DMS53 treated with DMSO at 0.1 percent for 48 hours (cell line): ENCODE measurements around the gene NECTIN2.
"Not testable (repeated sequence)": the region's sequence is repeated elsewhere in the genome, so short reads cannot be mapped to it uniquely, and the experiment has no call there.

Source experiments
- DNase-seq: peaks from one replicate; lab custom pipeline; 2025; ENCODE audit not compliant: unreplicated experiment; lab: John Stamatoyannopoulos, UW

The NECTIN2 gene

GRCh38 chr19:44848812-44849447 is 2.8 kb downstream of the NECTIN2 start:
- DNase-seq, result no peak

- DNase-seq, result no peak
Measured at GRCh38 chr19:44850641-44851109, 4.6 kb downstream of the NECTIN2 start.

- no peak for DNase-seq
Measured at GRCh38 chr19:44851427-44851826, 5.3 kb downstream of the NECTIN2 start.

DNA sequence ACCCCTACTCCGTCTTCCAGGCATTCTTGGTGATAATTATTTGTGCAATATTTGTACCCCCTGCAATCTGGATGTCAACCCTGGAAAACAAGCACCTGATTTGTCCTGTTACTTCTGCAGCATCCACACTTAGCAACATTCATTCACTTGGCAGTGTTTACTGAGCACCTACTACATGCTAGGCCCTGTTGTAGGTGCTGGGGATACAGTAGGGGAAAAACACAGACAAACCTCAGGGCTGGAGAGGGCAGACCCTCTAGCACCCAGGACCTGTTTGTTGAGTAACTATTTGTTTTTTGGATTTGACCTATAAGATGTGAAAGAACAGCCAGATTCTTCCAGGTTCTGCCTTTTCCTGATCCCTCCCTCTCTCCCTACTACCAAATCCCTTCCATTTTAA is 9.5 kb downstream of the NECTIN2 start:
- DNase-seq, result no peak

- no peak for DNase-seq
Measured at GRCh38 chr19:44856421-44857083, 10.5 kb downstream of the NECTIN2 start.

DNA sequence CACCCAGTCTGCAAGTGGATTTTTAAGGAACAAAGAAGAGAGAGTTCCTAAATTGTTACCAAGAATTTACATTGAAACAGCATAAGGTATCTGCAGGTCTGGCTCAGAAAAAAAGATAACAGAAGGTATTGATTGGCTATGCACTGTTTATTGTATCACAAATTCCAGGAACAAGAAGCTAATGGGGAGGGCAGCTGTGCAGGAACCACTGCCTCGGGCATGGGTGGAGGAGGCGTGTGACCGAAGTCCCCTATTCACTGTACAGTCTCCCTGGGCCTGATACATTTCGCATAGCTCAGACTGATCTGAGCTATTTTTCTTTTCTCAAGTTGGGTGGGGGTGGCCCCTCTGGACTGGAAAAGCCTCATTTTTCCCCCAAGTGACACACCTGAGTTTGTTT is 11.7 kb downstream of the NECTIN2 start:
- DNase-seq, result no peak

GRCh38 chr19:44861576-44861975 is 15.5 kb downstream of the NECTIN2 start:
- DNase-seq, result not testable (repeated sequence)

DNA sequence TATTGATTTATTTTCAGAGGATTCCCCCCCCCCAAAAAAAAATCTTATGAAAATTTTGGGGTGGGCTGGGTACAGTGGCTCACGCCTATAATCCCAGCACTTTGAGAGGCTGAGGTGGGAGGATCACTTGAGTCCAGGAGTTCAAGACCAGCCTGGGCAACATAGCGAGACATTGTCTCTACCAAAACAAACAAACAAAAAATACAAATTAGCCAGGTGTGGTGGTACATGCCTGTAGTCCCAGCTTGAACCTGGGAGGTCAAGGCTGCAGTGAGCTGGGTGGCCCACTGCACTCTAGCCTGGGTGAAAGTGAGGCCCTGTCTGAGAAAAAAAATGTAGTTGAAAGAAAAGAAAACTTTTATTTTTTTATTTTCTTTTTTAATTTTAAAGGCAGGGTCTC is 17.9 kb downstream of the NECTIN2 start:
- no peak for DNase-seq

GRCh38 chr19:44865196-44865767 is 19.2 kb downstream of the NECTIN2 start:
- DNase-seq, result no peak

DNA sequence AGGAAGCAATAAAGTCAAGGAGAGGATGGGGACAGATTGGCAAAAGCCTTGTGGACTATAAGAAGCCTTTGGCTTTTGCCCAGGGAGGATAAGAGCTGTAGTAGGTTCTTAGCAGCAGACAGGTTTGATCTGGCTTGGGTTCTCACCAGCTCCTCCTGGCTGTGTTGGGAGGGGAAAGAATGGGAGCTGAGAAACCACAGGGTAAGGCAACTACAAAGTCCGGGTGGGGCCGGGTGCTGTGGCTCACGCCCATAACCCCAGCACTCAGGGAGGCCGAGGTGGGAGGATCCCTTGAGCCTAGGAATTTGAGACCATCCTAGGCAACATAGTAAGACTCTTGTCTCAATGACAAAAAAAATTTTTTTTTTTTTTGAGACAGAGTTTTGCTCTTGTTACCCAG is 20.6 kb downstream of the NECTIN2 start:
- DNase-seq, result no peak

DNA sequence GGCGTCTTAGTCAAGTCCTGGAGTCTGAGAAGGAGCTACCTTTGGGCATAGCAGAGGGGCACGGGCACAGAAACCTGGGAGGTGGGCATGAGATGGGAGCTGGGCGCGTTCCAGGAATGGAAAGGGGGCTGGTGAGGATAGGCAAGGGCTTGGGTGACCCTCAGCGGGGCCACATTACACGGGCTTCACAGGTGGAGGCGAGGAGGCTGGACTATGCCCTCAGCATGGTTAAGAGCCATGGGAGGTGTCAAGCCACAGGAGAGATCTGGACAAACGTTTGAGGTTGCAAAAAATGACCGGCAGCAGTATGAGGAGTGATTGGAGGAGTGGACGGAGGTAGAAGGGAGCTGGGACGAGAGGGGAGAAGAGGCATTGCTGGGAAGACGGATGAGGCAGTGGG is 21.5 kb downstream of the NECTIN2 start:
- DNase-seq, result no peak

GRCh38 chr19:44869733-44870470 is 23.8 kb downstream of the NECTIN2 start:
- DNase-seq, result no peak

- DNase-seq, result no peak
Measured at GRCh38 chr19:44871809-44872208, 25.7 kb downstream of the NECTIN2 start.

DNA sequence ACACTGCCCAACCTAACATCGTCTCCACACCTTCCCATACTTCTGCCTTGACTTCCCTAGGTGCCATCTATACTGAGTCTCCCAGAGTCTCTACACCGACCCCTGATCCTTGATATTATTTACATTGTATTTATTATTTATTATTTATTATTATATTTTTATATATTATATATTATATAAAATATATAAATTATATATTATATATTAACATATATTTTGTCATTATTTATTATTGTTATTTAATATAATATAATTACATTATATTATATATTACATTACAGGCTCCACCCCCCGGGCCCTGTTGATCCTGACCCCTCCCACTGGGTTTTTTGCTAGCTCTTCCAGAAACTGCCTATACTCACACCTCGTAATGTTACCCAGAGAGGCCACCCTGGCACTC is 26.6 kb downstream of the NECTIN2 start:
- no peak for DNase-seq

GRCh38 chr19:44874317-44874716 is 28.2 kb downstream of the NECTIN2 start:
- DNase-seq, result no peak

DNA sequence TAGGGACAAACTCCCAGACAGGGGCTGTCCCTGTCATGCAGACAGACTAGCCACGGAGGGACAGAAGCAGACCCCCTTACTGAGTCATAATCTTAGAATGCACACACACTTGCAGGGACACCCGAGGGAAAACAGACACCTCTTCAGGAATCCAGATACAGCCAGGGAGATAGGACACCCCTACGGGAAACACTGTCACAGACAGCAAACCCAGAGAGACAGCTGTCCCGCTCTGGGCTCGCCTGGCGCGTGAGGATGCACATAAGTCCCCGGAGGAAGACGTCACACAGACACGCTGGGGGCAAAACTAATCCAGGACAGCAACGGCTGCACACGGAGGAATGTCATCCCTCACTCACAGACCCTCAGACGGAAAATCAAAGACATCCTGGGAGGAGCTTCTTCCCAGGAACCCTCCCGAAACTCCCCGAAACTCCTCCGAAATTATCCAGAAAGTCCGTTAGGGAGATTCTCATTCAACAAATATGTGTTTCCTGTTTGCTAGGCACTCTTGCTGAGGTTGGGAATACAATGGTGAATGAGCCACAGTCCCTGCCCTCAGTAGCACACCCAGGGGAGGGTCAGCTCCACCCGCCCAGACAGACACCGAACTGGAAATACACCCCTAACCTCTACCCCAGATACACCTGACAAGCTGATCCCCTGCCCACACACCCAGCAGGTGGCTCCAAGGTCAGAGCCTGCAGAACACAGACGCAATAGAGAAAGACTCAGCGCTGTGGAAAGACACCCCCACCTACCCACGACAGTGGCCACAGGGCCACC is 29.8 kb downstream of the NECTIN2 start:
- no peak for DNase-seq

GRCh38 chr19:44876930-44877535 is 30.9 kb downstream of the NECTIN2 start:
- DNase-seq, result no peak

- no peak for DNase-seq
Measured at GRCh38 chr19:44878120-44878865, 32.2 kb downstream of the NECTIN2 start.

DNA sequence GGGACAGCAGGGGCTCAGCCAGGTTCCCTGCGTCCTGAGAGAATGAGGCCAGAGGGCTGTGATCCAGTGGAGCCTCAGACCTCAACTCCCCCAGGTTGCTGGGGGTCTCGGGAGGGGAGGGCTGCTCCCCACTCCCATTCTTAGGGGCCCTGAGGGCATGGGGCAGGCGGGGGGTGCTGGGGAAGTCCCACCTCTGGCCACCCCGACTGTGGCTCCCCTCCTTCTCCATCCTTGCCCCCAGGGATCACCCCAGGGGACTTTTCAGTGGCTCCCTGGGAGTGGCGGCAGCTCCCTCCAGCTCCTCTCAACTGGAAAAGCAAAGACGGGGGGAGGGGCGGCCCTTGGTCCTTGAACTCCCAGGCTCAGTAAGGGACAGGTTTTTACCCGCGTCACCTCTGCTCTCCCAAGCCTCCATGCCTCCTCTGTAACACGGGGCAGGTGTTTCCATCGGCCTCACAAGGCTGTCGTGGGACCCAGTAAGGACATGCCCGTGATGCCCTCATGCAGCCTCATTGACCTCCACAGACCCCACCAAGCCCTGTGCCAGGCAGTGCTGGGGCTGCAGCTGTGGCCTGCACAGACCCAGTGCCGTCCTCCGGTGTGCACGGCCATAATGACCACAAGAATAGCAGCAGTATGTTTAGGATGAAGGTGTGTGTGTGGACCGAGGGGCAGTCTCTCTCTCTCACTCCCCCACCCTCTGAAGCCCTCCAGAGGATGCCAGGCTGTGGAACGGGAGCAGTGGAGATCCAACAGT is 33.4 kb downstream of the NECTIN2 start:
- no peak for DNase-seq
